IMR-90 (cell line): ENCODE measurements around the gene HOXD3. TPM values are rescaled to one million over a fixed set of nuclear protein-coding genes. Genes with fewer than 3 reads are reported as not detected.

ENCODE experiments used
- ATAC-seq: fragments of 200-7000 bp; cut with Tn5 transposase; 2 replicates; pipeline ENCODE4 v1.9.1; 2020; ENCODE audit warnings: low read depth, mild to moderate bottlenecking, moderate library complexity
- BruUV-seq: library from RNA; stranded (reverse); fragments of 400-500 nt; replicated peaks from 2 replicates; lab custom pipeline; 2021; lab: Mats Ljungman, UMichigan
- CTCF ChIA-PET: fragments of 300-600 bp; formaldehyde crosslinking; extraction: SDS; loops from one replicate; lab custom pipeline; 2021; ENCODE audit warnings: antibody characterized with exemption; lab: Yijun Ruan, JAX
- POLR2A ChIA-PET: fragments of 300-600 bp; sonication (Branson Sonifier 250); formaldehyde crosslinking; loops from one replicate; lab custom pipeline; 2022; ENCODE audit warnings: antibody characterized with exemption; ENCODE audit not compliant: unreplicated experiment; lab: Charles Lee
- DNase-seq: peaks from one replicate; pipeline ENCODE4 v3.0.0; 2013
- H2AFZ ChIP-seq: replicated peaks from 2 replicates; pipeline ENCODE3; 2013; ENCODE audit warnings: low read length, mild to moderate bottlenecking; ENCODE audit not compliant: poor library complexity
- H2AK5ac ChIP-seq: 2 replicates; pipeline ENCODE4 v1.6.1; 2013; ENCODE audit warnings: low read depth, low read length, inconsistent platforms
- H2AK9ac ChIP-seq: replicated peaks from 2 replicates; pipeline ENCODE3; 2013; ENCODE audit warnings: mild to moderate bottlenecking, low read depth, low read length, moderate library complexity; ENCODE audit not compliant: poor library complexity
- H2BK120ac ChIP-seq: 2 replicates; pipeline ENCODE4 v1.6.1; 2013; ENCODE audit warnings: low read depth, low read length, inconsistent platforms
- H2BK15ac ChIP-seq: 3 replicates; pipeline ENCODE4 v1.6.1; 2013; ENCODE audit warnings: low read depth, low read length, inconsistent platforms
- H2BK20ac ChIP-seq: 2 replicates; pipeline ENCODE4 v1.6.1; 2013; ENCODE audit warnings: low read depth, mild to moderate bottlenecking, inconsistent platforms, low read length, moderate library complexity
- H2BK5ac ChIP-seq: 2 replicates; pipeline ENCODE4 v1.6.1; 2013; ENCODE audit warnings: mild to moderate bottlenecking, low read depth, low read length, inconsistent platforms; ENCODE audit not compliant: poor library complexity, severe bottlenecking
- H3K14ac ChIP-seq: replicated peaks from 2 replicates; pipeline ENCODE4 v1.6.1; 2013; ENCODE audit warnings: low read depth, low read length, inconsistent platforms
- H3K18ac ChIP-seq: 2 replicates; pipeline ENCODE4 v1.6.1; 2013; ENCODE audit warnings: low read depth, low read length, control low read depth
- H3K23ac ChIP-seq: 2 replicates; pipeline ENCODE4 v1.6.1; 2013; ENCODE audit warnings: low read depth, low read length, inconsistent platforms
- H3K27ac ChIP-seq: 2 replicates; pipeline ENCODE4 v1.5.1; 2013; ENCODE audit warnings: mild to moderate bottlenecking, control low read depth, low read length; ENCODE audit not compliant: insufficient read depth
- H3K27me3 ChIP-seq: 2 replicates; pipeline ENCODE4 v1.6.1; 2013; ENCODE audit warnings: low read length; ENCODE audit not compliant: control insufficient read depth, insufficient read depth
- H3K36me3 ChIP-seq: 2 replicates; pipeline ENCODE4 v1.6.1; 2013; ENCODE audit warnings: low read length, mixed read lengths; ENCODE audit not compliant: control insufficient read depth, insufficient read depth
- H3K4ac ChIP-seq: 2 replicates; pipeline ENCODE4 v1.6.1; 2013; ENCODE audit warnings: low read depth, low read length, inconsistent platforms
- H3K4me1 ChIP-seq: 2 replicates; pipeline ENCODE4 v1.6.1; 2013; ENCODE audit warnings: low read length, mixed read lengths; ENCODE audit not compliant: control insufficient read depth, insufficient read depth
- H3K4me2 ChIP-seq: 2 replicates; pipeline ENCODE4 v1.6.1; 2013; ENCODE audit warnings: low read depth, mild to moderate bottlenecking, control low read depth, low read length, moderate library complexity
- H3K4me3 ChIP-seq: 2 replicates; pipeline ENCODE4 v1.5.1; 2013; ENCODE audit warnings: low read depth, mild to moderate bottlenecking, control low read depth, low read length, moderate library complexity; ENCODE audit not compliant: insufficient read depth
- H3K56ac ChIP-seq: 2 replicates; pipeline ENCODE4 v1.6.1; 2013; ENCODE audit warnings: low read length, inconsistent platforms; ENCODE audit not compliant: insufficient read depth; ENCODE audit errors: extremely low read depth
- H3K79me1 ChIP-seq, 2 experiments: 2 replicates each; pipeline ENCODE4 v1.6.1; 2013; ENCODE audit warnings: low read length in 2 of 2, inconsistent platforms in 1 of 2, low read depth in 1 of 2
- H3K9ac ChIP-seq: 2 replicates; pipeline ENCODE4 v1.6.1; 2013; ENCODE audit warnings: low read depth, low read length, control low read depth
- H3K9me1 ChIP-seq: 2 replicates; pipeline ENCODE4 v1.6.1; 2013; ENCODE audit warnings: low read length, inconsistent platforms; ENCODE audit not compliant: insufficient read depth
- H3K9me3 ChIP-seq: 2 replicates; pipeline ENCODE4 v1.6.1; 2013; ENCODE audit warnings: low read length; ENCODE audit not compliant: control insufficient read depth, insufficient read depth
- H4K20me1 ChIP-seq: 2 replicates; pipeline ENCODE4 v1.6.1; 2013; ENCODE audit warnings: low read length, inconsistent platforms; ENCODE audit not compliant: insufficient read depth
- H4K5ac ChIP-seq: 2 replicates; pipeline ENCODE4 v1.6.1; 2013; ENCODE audit warnings: mild to moderate bottlenecking, low read depth, low read length, control low read depth
- H4K8ac ChIP-seq, 2 experiments: 2 replicates each; pipeline ENCODE4 v1.6.1; 2013; ENCODE audit warnings: low read depth in 2 of 2, low read length in 2 of 2, control low read depth in 1 of 2, inconsistent platforms in 1 of 2
- H4K91ac ChIP-seq: 2 replicates; pipeline ENCODE4 v1.6.1; 2013; ENCODE audit warnings: low read depth, low read length, inconsistent platforms; ENCODE audit not compliant: insufficient read depth
- CEBPB ChIP-seq: IDR thresholded peaks from 2 replicates; pipeline ENCODE4 v1.6.1; 2012; ENCODE audit warnings: low read depth, low read length, improper control_type of control experiment
- CHD1 ChIP-seq: IDR thresholded peaks from 2 replicates; pipeline ENCODE4 v1.6.1; 2012; ENCODE audit warnings: low read depth, low read length, improper control_type of control experiment
- FOS ChIP-seq: fragments of 150-350 bp; IDR thresholded peaks from 2 replicates; pipeline ENCODE4 v1.6.1; 2016; ENCODE audit warnings: low read depth, low read length
- MAFK ChIP-seq: IDR thresholded peaks from 2 replicates; pipeline ENCODE4 v1.6.1; 2012; ENCODE audit warnings: low read depth, low read length, improper control_type of control experiment
- MAZ ChIP-seq: IDR thresholded peaks from 2 replicates; pipeline ENCODE4 v1.6.1; 2012; ENCODE audit warnings: low read depth, mild to moderate bottlenecking, low read length, improper control_type of control experiment, moderate library complexity, borderline replicate concordance
- MXI1 ChIP-seq: IDR thresholded peaks from 2 replicates; pipeline ENCODE4 v1.6.1; 2012; ENCODE audit warnings: low read depth, mild to moderate bottlenecking, low read length, moderate library complexity, borderline replicate concordance
- POLR2A ChIP-seq: IDR thresholded peaks from 2 replicates; pipeline ENCODE4 v1.6.1; 2012; ENCODE audit warnings: mild to moderate bottlenecking, low read depth, low read length
- RAD21 ChIP-seq: IDR thresholded peaks from 2 replicates; pipeline ENCODE4 v1.6.1; 2012; ENCODE audit warnings: low read length, improper control_type of control experiment
- RFX5 ChIP-seq: IDR thresholded peaks from 2 replicates; pipeline ENCODE4 v1.8.0; 2012; ENCODE audit warnings: low read depth, mild to moderate bottlenecking, low read length, moderate library complexity
- dilution Hi-C: fragments of 300-500 bp; cut with HindIII; formaldehyde crosslinking; loops from one replicate; pipeline ENCODE4 v1.14.3; 2018; ENCODE audit warnings: low sequenced_read_pairs; ENCODE audit not compliant: unreplicated experiment
- in situ Hi-C: fragments of 300-500 bp; cut with MboI; formaldehyde crosslinking; loops from 3 replicates; pipeline ENCODE4 v1.14.3; 2019; ENCODE audit warnings: low sequenced_read_pairs, inconsistent platforms, mixed read lengths
- intact Hi-C: fragments of 100-400 bp; cut with micrococcal nuclease; formaldehyde crosslinking; loops from 2 replicates; pipeline ENCODE4 v1.10.0; 2022
- polyA plus RNA-seq, 3 experiments: library from polyadenylated mRNA; depleted of rRNA; stranded (reverse); fragments of >200 nt; gene quantifications; 2 replicates each; pipeline ENCODE4 v1.2.3, GENCODE V29; 2012; ENCODE audit warnings: low replicate concordance in 1 of 3
- total RNA-seq: library from RNA; depleted of rRNA; stranded (reverse); fragments of >200 nt; gene quantifications from 2 replicates; pipeline ENCODE4 v1.2.3, GENCODE V29; 2012
- TF ChIP-seq, protein P1 (sequence below): fragments of 150-350 bp; IDR thresholded peaks from 2 replicates; pipeline ENCODE4 v1.6.1; 2017; ENCODE audit warnings: mild to moderate bottlenecking, antibody characterized with exemption, low read length, low read depth
- TF ChIP-seq, protein P2 (sequence below): conservative IDR thresholded peaks from 2 replicates; pipeline ENCODE4 v1.5.1; 2012; ENCODE audit warnings: mild to moderate bottlenecking, low read depth, low read length, improper control_type of control experiment

The HOXD3 gene
- total and polyA plus RNA-seq, 2 of the 4 experiments (the other 2 are of a cell fraction), result not detected

DNA sequence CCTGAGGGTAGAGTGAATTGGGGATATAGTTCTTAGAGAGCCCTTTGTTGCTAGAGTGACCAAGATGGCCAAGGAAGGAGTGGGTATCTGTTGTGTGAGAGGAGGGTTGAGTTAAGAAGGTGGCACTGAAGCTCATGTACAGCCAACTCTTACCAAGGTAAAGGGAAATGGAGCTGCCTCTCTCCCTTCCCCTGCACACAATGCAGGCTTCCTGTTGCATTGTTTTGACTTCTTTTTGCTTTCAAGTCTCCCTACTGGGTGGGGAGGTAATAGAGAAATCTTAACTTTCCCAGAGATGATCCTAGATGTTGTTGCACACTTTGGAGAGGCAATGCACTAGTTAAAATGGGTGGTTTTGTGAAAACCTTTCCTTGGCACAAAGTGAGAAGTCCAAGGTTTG, 55.2 kb downstream of the HOXD3 start:
- ChIA-PET POLR2A (no interaction called here), CTCF (no interaction called here)
- no peaks in the 10 kb centered on the region for H3K36me3 ChIP-seq

More for the DNA sequence above, 55.2 kb downstream of the HOXD3 start:
- Histone ChIP-seq H4K91ac (no peak overlapping the region), H3K9me1 (no peaks in the 10 kb centered on the region), H2BK5ac (no peak overlapping the region), H3K4ac (no peak overlapping the region), H3K23ac (no peak overlapping the region), H3K27me3 (no peaks in the 10 kb centered on the region), H4K8ac (no peak overlapping the region), H3K4me3 (no peak overlapping the region), H3K27ac (no peak overlapping the region), H2BK15ac (no peak overlapping the region), H3K18ac (no peak overlapping the region), H3K79me1 (no peaks in the 10 kb centered on the region), H4K20me1 (no peaks in the 10 kb centered on the region), H3K9me3 (no peaks in the 10 kb centered on the region), H3K4me1 (no peaks in the 10 kb centered on the region), H2BK20ac (no peak overlapping the region), H3K14ac (no peak overlapping the region), H2AK9ac (no peak overlapping the region), H2BK120ac (no peak overlapping the region), H2AFZ (no peak overlapping the region), H3K56ac (no peak overlapping the region), H3K4me2 (no peak overlapping the region), H3K9ac (no peak overlapping the region), H2AK5ac (no peak overlapping the region), H4K5ac (no peak overlapping the region)
- TF ChIP-seq, protein P1, sequence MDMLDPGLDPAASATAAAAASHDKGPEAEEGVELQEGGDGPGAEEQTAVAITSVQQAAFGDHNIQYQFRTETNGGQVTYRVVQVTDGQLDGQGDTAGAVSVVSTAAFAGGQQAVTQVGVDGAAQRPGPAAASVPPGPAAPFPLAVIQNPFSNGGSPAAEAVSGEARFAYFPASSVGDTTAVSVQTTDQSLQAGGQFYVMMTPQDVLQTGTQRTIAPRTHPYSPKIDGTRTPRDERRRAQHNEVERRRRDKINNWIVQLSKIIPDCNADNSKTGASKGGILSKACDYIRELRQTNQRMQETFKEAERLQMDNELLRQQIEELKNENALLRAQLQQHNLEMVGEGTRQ, result no peak
- TF ChIP-seq CHD1 (no peak), MAZ (no peak), RFX5 (no peak), FOS (no peak), CEBPB (no peak), MAFK (no peak), RAD21 (no peak), POLR2A (no peak), MXI1 (no peak)
- TF ChIP-seq, protein P2, sequence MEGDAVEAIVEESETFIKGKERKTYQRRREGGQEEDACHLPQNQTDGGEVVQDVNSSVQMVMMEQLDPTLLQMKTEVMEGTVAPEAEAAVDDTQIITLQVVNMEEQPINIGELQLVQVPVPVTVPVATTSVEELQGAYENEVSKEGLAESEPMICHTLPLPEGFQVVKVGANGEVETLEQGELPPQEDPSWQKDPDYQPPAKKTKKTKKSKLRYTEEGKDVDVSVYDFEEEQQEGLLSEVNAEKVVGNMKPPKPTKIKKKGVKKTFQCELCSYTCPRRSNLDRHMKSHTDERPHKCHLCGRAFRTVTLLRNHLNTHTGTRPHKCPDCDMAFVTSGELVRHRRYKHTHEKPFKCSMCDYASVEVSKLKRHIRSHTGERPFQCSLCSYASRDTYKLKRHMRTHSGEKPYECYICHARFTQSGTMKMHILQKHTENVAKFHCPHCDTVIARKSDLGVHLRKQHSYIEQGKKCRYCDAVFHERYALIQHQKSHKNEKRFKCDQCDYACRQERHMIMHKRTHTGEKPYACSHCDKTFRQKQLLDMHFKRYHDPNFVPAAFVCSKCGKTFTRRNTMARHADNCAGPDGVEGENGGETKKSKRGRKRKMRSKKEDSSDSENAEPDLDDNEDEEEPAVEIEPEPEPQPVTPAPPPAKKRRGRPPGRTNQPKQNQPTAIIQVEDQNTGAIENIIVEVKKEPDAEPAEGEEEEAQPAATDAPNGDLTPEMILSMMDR, result no peak
- DNase-seq (no peak), ATAC-seq (no peak)
- in situ Hi-C loops (no loop called here), intact Hi-C loops (no loop called here), dilution Hi-C loops (no loop called here)
- no TSS peak for BruUV-seq
